A673 (cell line): Measurements from ENCODE around the gene LDB2. TPM values are rescaled to one million over a fixed set of nuclear protein-coding genes. Genes with fewer than 3 reads are reported as not detected.

Source experiments
- BruUV-seq: library from RNA; stranded (reverse); fragments of 400-500 nt; replicated peaks from 2 replicates; lab custom pipeline; 2021; lab: Mats Ljungman, UMichigan
- CTCF ChIA-PET: fragments of 300-600 bp; sonication (Branson Sonifier 250); formaldehyde crosslinking; loops from one replicate; lab custom pipeline; 2022; ENCODE audit warnings: antibody characterized with exemption; lab: Charles Lee
- POLR2A ChIA-PET: fragments of 300-600 bp; sonication (Branson Sonifier 250); formaldehyde crosslinking; loops from one replicate; lab custom pipeline; 2022; ENCODE audit warnings: antibody characterized with exemption; ENCODE audit not compliant: low non-redundant PET; lab: Charles Lee
- DNase-seq: peaks from one replicate; pipeline ENCODE4 v3.0.0-alpha.2; 2015; ENCODE audit warnings: low spot score
- H3K27ac ChIP-seq: fragments of 200-600 bp; sonication (generic); 2 replicates; pipeline ENCODE4 v1.5.1; 2016; ENCODE audit warnings: mixed run types, low read depth, mild to moderate bottlenecking, mixed read lengths, antibody characterized with exemption, low read length; ENCODE audit not compliant: poor library complexity, severe bottlenecking
- H3K27me3 ChIP-seq: fragments of 200-600 bp; sonication (generic); replicated peaks from 2 replicates; pipeline ENCODE4 v1.6.1; 2017; ENCODE audit warnings: mixed run types, low read depth, mild to moderate bottlenecking, mixed read lengths, antibody characterized with exemption, low read length; ENCODE audit not compliant: insufficient read depth, poor library complexity
- H3K36me3 ChIP-seq: fragments of 200-600 bp; sonication (generic); 2 replicates; pipeline ENCODE4 v1.6.1; 2016; ENCODE audit warnings: mixed run types, mild to moderate bottlenecking, mixed read lengths, antibody characterized with exemption, low read length; ENCODE audit not compliant: insufficient read depth, poor library complexity, severe bottlenecking
- H3K4me1 ChIP-seq: fragments of 200-600 bp; sonication (generic); 2 replicates; pipeline ENCODE4 v1.6.1; 2017; ENCODE audit warnings: mixed run types, mild to moderate bottlenecking, mixed read lengths, antibody characterized with exemption, low read length; ENCODE audit not compliant: insufficient read depth, poor library complexity, severe bottlenecking
- H3K4me3 ChIP-seq: fragments of 200-600 bp; sonication (generic); 2 replicates; pipeline ENCODE4 v1.5.1; 2016; ENCODE audit warnings: low read depth, mixed run types, mild to moderate bottlenecking, mixed read lengths, low read length; ENCODE audit not compliant: poor library complexity, severe bottlenecking
- H3K9me3 ChIP-seq: fragments of 200-600 bp; sonication (generic); 2 replicates; pipeline ENCODE4 v1.6.1; 2016; ENCODE audit warnings: mixed run types, low read depth, mild to moderate bottlenecking, mixed read lengths, antibody characterized with exemption, low read length; ENCODE audit not compliant: poor library complexity, severe bottlenecking
- EZH2 ChIP-seq: fragments of 200-600 bp; sonication (generic); IDR thresholded peaks from 2 replicates; pipeline ENCODE4 v1.6.1; 2017; ENCODE audit warnings: borderline replicate concordance, low read depth, mild to moderate bottlenecking, mixed read lengths, antibody characterized with exemption, low read length; ENCODE audit not compliant: poor library complexity, severe bottlenecking
- intact Hi-C: fragments of 100-400 bp; cut with micrococcal nuclease; formaldehyde crosslinking; loops from one replicate; pipeline ENCODE4 v1.10.0; 2022; ENCODE audit not compliant: unreplicated experiment
- total RNA-seq: library from RNA; stranded (reverse); gene quantifications from 2 replicates; pipeline ENCODE4 v1.2.3, GENCODE V29; 2021
- TF ChIP-seq, protein P1 (sequence below): fragments of 300-800, 200-600 bp; sonication (generic); conservative IDR thresholded peaks from 2 replicates; pipeline ENCODE4 v1.5.1; 2017; ENCODE audit warnings: low read depth, mild to moderate bottlenecking, antibody characterized with exemption, low read length, moderate library complexity, mixed read lengths

LDB2 gene
- total RNA-seq, 1 experiment from 2014 or later, result 47.4 TPM

DNA sequence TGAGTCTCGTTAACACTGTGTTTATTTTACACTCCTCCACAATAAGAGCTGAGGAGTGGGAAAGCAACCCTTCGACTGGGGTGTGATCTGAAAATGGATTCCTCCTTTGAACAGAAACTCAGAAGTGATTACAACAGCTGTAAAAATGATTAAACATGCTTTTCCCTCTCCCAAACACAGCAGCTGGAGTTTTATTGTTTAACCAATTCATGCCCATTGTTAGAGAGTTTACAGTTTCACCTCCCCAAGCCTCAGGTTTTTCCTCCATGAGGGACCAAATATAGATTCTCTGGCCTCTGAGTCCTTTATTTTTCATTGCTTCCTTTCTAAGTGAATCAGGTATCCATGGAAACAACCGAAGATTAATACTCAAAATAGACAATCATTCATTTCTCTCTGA, 409.2 kb downstream of the LDB2 start:
- no peaks in the 10 kb centered on the region for H3K27me3 ChIP-seq
- no peaks in the 10 kb centered on the region for H3K9me3 ChIP-seq
- TF ChIP-seq EZH2, result no peak
- TF ChIP-seq, protein P1, sequence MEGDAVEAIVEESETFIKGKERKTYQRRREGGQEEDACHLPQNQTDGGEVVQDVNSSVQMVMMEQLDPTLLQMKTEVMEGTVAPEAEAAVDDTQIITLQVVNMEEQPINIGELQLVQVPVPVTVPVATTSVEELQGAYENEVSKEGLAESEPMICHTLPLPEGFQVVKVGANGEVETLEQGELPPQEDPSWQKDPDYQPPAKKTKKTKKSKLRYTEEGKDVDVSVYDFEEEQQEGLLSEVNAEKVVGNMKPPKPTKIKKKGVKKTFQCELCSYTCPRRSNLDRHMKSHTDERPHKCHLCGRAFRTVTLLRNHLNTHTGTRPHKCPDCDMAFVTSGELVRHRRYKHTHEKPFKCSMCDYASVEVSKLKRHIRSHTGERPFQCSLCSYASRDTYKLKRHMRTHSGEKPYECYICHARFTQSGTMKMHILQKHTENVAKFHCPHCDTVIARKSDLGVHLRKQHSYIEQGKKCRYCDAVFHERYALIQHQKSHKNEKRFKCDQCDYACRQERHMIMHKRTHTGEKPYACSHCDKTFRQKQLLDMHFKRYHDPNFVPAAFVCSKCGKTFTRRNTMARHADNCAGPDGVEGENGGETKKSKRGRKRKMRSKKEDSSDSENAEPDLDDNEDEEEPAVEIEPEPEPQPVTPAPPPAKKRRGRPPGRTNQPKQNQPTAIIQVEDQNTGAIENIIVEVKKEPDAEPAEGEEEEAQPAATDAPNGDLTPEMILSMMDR, result no peak
- POLR2A ChIA-PET, result no interaction called here
- CTCF ChIA-PET, result no interaction called here
- DNase-seq, result no peak
- no peak overlapping the region for H3K27ac ChIP-seq
- no peaks in the 10 kb centered on the region for H3K36me3 ChIP-seq
- H3K4me3 ChIP-seq, result no peak overlapping the region
- intact Hi-C loops, result no loop called here
- BruUV-seq, result no TSS peak
- H3K4me1 ChIP-seq, result no peaks in the 10 kb centered on the region

DNA sequence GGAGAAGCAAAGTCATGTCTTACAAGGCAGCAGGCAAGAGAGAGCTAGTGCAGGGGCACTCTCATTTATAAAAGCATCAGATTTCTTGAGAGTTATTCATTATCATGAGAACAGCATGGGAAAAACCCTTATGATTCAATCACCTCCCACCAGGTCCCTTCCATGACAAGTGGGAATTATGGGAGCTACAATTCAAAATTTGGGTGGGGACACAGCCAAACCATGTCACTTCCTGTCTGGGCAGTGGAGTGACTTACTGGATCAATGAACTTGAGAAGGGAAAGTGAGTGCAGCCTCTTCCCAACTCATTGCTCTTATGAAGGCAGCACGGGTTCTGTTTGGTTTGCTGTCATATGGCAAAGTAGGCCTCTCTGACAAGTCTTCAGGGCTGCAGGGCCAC, 410.4 kb downstream of the LDB2 start:
- CTCF ChIA-PET, result no interaction called here
- TF ChIP-seq, protein P1, result no peak
- no peak for TF ChIP-seq EZH2
- H3K36me3 ChIP-seq, result no peaks in the 10 kb centered on the region

DNA sequence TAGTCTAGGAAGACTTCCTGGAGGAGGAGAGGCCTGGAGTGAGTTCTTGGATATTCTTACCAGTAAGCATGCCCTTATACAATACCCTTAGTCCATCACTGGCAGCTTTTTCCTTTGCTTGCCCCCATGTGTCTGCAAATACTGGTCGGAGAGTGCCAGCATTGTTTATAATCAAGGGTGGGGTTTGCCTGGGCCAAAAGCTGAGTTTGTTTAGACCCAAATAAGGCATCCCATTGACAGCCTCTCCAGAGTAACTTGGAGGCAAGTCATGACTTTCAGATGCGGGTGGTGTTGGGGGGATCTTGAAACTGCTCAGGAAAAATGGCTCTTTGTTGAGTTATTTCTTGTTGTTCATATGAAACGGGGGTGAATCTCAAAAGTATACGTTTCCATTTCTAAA, 413.7 kb downstream of the LDB2 start:
- no peaks in the 10 kb centered on the region for H3K36me3 ChIP-seq
- no peaks in the 10 kb centered on the region for H3K27me3 ChIP-seq
- no peak for DNase-seq
- no peak overlapping the region for H3K27ac ChIP-seq
- no peaks in the 10 kb centered on the region for H3K9me3 ChIP-seq
- ChIA-PET POLR2A (no interaction called here), CTCF (no interaction called here)
- intact Hi-C loops, result no loop called here
- no peaks in the 10 kb centered on the region for H3K4me1 ChIP-seq
- BruUV-seq, result no TSS peak
- no peak overlapping the region for H3K4me3 ChIP-seq
- TF ChIP-seq, protein P1, result no peak
- no peak for TF ChIP-seq EZH2

More for the DNA sequence above, 410.4 kb downstream of the LDB2 start:
- DNase-seq, result no peak
- no TSS peak for BruUV-seq
- POLR2A ChIA-PET, result no interaction called here
- no peaks in the 10 kb centered on the region for H3K4me1 ChIP-seq
- no peak overlapping the region for H3K4me3 ChIP-seq
- intact Hi-C loops, result no loop called here
- H3K9me3 ChIP-seq, result no peaks in the 10 kb centered on the region
- H3K27me3 ChIP-seq, result no peaks in the 10 kb centered on the region
- no peak overlapping the region for H3K27ac ChIP-seq
